OCI-LY7 (cell line): ENCODE measurements around the gene ADRA2B.
"Not testable (repeated sequence)": the region's sequence is repeated elsewhere in the genome, so short reads cannot be mapped to it uniquely, and the experiment has no call there.

Experiments
- EZH2phosphoT487 ChIP-seq: fragments of 200-600 bp; sonication (generic); IDR thresholded peaks from 2 replicates; pipeline ENCODE4 v1.6.1; 2018; ENCODE audit warnings: low read depth, borderline replicate concordance, mild to moderate bottlenecking, mixed run types, antibody characterized with exemption, low read length, moderate library complexity, mixed read lengths
- TF ChIP-seq, protein P1 (sequence below): fragments of 200-600 bp; sonication (generic); conservative IDR thresholded peaks from 2 replicates; pipeline ENCODE4 v1.5.1; 2014; ENCODE audit warnings: mild to moderate bottlenecking, antibody characterized with exemption, low read length, moderate library complexity, mixed read lengths

DNA sequence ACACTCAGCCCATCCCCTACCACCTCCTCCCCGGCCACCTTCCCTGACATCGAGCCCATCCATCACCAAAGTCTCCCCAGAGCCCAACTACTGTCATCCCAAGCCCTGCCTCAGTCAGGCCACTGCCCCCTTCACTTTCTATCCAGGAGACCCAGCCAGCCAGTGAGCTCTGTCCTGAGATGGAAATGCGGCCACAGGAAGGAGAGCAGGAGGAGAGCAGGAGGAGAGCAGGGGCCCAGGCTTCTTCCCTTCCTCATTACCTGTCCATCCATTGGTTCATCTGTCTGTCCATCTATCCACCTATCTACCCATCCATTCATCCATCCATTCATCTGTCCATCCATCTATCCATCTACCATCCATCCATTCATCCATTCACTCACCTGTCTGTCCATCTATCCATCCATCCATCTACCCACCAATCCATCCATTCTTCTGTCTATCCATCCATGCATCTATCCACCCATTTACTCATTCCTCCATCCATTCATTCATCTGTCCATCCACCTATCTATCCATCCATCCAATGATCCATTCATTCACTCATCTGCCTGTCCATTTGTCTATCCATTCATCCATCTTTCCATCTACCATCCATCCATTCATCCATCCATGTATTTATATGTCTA lies 52.2 kb downstream of the ADRA2B start:
- TF ChIP-seq, protein P1, sequence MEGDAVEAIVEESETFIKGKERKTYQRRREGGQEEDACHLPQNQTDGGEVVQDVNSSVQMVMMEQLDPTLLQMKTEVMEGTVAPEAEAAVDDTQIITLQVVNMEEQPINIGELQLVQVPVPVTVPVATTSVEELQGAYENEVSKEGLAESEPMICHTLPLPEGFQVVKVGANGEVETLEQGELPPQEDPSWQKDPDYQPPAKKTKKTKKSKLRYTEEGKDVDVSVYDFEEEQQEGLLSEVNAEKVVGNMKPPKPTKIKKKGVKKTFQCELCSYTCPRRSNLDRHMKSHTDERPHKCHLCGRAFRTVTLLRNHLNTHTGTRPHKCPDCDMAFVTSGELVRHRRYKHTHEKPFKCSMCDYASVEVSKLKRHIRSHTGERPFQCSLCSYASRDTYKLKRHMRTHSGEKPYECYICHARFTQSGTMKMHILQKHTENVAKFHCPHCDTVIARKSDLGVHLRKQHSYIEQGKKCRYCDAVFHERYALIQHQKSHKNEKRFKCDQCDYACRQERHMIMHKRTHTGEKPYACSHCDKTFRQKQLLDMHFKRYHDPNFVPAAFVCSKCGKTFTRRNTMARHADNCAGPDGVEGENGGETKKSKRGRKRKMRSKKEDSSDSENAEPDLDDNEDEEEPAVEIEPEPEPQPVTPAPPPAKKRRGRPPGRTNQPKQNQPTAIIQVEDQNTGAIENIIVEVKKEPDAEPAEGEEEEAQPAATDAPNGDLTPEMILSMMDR = not testable (repeated sequence)
- TF ChIP-seq EZH2phosphoT487 = not testable (repeated sequence)
